Measurements from ENCODE around the gene PHYHIPL.

Gene PHYHIPL

DNA sequence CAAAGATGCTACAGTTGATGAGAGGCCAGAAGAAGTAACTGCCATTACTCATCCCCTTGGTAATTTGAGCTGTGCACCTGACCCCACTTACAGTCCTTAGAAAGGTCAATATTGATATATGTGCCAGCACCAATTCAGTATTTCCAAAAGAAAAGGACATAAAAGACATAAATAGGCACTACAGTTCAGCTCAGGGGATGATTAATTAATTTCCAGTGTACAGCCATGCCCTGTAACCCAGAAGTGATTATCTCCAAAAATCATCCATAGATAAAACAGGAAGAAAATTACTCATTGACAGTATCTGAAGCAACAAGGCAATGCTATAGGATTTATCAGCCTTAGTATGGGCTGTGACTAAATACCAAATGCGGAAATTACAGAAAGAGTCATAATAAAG lies 82.4 kb downstream of the PHYHIPL start:
- DNase-seq = no peak

DNA sequence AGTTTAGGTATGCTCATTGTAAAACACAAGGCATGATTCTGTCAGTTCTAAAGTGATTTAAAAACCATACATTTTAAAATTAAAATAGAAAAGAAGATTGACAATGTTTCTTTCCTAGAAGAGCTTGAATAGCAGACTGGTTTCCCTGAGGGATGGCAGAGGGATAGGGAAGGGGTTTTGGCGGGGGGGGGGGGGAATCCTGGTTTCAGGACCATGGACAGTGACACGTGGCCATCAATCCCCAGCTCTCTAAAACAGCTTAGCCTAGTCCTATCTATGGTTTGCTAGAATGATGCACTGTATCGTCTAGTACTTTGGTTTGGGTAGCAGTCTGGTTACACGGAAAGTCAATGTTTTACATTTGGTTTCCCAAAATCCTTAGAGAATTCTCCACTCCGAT lies 88.7 kb downstream of the PHYHIPL start:
- no peak for DNase-seq

DNA sequence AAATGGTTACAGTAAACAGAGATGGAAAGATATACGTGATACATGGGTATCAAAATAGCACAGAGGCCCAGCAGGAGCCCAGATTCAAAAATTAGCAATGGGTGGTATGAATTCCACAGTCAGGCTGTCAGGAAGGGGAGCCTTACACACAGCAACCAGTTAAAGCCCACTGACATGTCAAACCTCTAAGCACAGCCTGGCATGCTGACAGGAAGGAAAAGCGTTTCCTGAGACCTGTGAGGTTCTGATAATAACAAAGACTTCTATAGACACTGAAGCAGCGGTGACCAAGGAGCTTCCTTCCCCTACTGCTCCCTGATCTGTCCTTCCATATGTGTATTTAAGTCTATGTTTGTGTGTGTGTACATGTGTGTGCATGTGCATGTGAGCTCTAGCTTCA lies 89.9 kb downstream of the PHYHIPL start:
- DNase-seq = no peak

DNA sequence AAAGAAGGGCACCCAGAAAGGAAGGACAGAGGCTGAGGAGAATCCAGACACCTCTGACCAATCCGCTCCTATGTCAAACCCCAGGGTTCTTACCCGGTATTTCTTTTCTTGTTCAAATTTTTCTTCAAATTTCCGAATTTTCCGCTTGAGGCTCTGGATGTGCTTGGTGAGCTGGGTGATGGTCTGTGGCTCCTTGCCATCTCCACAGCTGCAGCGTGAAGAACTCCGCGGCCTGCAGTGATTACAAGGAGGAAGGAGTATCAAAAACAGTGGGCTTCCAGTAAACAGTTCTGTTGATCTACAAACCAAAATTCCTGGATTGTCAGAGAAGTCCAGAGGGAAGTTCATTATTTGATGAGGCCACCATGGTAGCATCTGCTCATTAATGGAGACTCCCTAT lies 92.0 kb downstream of the PHYHIPL start:
- DNase-seq = no peak

DNA sequence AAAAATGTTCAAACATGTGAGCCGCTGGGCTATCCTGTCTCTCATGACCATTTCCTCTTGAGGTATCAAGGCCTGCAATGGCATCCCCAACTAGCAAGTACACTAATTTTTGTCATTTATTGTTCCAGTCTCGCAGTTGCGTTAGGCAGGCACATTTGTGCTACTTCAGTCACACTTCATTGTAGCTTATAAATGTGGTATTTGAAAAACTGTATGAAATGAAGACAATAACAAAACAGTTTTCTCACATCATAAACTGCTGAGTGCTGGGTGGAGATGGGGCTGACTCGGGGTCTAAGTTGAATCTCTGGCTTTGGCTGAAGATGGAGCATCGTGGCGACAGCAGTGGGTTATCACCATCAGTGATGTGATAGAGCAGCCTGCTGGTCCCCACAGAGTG lies 93.2 kb downstream of the PHYHIPL start:
- DNase-seq = no peak

DNA sequence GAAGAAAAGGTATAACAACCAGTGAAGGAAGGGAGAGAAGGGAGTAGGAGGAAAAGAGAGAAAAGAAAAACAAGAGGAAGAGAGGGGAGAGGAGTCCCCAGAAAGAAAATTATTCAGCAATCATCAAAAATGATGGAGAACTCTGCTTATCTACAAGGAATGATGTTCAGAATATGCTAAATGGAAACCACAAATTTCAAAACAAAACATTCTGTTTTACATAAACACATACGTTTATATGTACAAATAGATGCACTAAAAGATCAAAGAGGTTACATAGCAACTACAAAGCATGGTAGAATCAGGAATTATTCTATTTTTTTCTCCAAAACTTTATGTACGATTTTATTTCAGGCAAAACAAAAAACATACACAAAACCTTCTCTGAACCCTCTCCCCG lies 94.0 kb downstream of the PHYHIPL start:
- no peak for DNase-seq

DNA sequence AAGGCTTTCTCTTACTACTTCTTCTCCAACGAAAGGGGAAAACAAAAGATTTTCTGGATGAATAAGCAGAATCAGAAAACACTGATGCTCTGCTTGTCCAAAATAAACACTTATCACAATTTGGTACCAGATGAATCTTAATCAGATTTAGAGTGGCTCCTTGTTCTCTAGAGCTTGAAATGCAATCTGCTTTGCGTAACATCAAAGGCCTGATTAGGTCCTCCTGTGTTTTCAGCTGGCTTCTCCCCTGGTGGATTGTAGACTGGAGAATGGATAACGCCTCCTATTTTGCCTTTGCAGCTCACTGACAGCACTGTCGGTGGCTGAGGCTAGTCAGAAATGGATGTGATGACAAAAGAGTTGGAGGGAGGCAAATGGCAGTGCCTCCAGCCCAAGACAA lies 94.7 kb downstream of the PHYHIPL start:
- DNase-seq = no peak

DNA sequence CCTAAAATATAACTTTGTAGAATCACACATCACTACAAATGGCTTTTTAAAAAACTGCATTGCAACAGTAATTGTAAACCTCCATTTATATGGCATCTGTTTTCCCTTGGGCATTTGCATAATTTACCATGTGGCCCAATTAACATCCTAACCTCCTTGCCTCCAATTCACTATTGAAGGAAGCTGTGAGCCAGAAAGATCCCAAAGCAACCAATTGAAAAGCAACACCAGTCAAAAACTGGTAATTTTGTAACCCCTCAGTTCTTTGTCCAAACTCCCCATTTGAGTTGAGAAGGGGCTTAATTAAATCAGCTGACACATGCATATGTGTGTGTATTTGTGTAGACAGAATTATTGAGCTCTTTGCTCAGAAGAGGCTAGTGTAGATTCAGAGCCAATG lies 95.6 kb downstream of the PHYHIPL start:
- no peak for DNase-seq

DNA sequence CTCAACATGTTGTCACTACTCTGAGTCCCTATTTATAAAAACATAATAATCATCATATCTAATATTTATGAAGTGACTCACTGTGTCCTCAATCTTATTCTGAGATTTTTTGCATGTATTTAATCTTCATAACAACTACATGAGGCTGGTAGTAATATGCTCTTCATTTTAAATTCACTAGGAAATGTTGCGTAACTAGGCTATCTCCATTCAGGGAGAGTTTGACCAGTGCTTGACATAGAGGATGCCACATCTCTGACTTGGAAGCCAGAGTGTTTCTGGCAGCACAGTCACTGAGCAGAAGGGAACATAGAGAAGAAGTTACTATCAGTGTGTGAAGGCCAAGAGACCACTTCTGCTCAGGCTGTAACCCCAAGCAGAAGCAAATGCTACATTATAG lies 97.0 kb downstream of the PHYHIPL start:
- DNase-seq = no peak

DNA sequence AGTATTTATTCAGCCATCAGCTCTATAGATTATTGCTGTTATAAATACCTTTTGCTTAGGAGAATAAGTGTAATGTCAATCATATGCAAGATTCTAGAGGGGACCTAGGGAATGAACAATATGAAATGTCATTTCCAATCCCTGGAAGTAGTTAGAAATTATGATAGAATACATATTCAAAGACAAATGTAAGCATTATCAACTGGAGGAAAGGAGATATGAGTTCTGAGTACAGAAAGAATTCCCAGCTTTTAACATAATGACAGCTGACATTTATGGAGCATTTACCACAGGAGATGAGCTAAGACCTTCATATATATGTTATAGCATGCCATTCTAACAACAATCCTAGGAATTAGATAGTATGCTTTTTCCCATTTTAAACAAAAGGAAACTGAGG lies 99.7 kb downstream of the PHYHIPL start:
- no peak for DNase-seq

DNA sequence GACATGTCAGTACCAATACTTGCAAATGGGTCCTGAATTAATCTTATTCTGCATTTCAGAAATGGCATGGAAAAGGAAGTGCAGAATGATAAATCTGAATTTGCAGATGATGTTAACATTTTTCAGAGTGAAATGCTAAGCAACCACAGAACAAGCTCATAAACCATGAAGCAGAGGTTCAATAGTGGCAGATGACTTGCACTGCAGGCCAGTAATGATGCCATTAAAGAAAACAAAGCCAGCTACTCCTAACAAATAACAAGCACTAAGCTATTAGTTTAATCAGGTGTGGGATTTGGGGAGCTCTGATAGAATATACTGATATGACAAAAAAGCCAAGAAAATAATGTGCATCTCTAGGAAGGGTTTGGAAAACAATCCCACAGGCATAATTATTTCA lies 100.5 kb downstream of the PHYHIPL start:
- no peak for DNase-seq

DNA sequence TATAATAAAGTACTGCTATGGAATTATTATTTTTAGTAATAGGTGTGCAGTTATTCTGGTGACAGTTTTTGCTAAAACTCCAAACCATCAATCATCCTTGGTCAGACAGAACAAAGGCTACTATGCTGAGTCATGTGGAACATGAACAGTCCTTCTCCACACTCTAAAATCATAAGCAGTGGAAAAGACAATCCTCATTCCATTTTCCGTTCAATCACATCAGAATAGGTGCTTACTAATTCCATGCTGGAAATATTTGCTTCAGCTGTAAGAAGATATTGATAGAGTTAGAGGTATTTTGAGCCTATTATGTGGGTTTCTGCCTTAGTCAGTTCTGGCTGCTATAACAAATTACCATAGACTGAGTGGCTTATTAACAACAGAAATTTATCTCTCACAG lies 103.0 kb downstream of the PHYHIPL start:
- no peak for DNase-seq

DNA sequence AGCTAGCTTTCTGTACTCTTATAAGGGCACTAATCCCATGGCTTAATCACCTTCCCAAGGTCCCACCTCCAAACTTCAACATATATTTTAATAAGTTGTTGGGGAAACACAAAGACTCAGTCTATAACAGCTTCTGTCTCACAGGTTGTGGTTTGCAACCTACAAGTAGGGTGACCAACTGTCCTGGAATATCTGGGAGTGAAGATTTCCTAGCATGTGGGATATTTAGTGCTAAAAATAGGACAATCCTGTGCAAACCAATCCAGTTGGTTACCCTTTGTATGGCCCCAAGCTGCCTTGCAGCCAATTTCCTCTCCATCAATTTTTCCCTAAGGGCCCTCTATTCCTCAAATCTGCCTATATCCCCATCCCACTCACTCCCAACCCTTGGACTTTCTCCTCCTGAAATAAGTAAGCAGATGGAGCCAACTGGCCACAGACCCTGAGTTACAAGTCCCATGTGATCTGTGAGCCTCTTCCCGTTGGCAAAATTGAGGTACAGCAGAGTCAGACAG lies 103.6 kb downstream of the PHYHIPL start:
- DNase-seq = no peak

DNA sequence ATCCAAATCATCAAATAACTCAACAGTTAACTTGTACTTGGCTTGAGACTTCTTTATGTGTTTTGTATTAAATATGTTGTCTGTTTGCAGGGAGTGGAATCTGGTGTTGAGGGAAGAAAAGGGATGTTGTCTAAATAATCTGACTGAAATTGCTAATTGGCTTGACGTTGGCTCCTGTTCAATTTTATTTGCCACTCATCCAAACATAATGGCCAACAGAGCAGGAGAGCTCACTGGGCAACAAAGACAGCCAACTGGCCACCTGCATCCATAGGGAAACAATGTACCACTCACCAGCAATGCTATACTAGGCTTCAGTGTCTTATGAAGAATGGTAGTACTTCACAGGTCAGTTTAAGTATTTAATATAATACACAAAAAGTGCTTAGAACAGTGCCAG lies 105.4 kb downstream of the PHYHIPL start:
- peak in 1 of 2 donors; percentile 68 for DNase-seq

DNA sequence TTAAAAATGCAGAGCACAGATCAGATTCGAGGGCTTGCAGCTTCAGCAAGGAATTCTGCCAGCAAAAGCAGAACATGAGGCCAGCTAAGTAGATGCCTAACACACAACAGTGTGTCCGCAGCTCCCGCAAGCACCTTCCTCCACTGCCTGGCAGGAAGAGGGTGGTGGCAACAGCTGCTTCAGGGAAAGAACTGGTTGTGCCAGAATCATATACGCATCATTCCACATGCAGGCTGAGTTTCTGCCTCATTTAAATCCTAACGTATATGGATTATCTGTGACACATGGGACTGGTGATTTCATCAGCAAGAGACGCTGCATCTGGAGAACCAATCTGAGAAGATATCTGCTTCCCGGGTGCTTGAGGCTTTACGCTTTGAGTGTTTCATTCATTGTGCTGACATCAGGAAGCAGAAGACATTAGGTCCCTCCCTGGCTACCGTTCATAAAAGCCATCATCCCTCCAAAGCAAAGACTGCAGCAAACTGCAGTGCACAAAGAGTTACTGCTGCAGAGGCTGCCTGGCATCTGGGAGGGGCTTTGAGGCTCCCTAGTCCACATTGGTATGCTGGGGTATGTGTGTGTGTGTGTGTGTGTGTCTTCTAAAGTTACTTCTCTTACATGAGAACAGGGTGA lies 107.1 kb downstream of the PHYHIPL start:
- no peak for DNase-seq

DNA sequence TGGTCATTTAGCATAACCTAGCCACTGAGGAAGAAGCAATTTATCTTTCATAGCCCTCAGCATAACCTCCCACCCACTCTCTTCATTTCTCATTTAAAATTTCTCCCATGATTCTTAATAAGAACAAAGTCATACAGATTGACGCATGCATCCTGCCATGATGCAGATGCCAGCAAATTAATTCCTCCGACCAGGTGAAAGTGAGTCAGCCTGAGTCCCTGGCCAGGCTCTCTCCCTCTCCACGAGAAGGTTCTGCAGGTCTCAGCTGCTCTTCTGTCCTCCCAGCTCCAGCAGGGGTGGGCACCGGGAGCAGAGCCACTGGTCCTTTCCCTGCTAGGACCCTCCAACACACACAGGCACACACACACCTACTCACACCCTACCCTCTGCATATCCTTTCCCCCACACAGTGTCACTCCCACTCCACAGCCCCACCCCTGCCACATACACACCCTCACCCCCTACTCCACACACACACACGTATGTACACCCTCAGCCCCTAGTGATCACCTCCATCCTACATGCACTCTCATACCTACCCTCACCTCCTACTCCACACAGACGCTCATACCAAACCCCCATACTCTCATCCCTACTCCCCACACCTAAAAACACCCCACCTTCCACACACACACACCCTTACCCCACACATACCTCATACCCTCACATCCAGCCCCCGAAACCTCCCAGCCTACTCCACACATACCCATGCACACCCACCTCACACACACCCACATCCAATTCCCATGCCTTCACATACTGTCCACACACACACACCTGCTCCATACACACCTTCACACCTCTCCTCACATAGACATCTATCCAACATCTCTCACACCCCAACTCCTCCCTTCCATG lies 107.9 kb downstream of the PHYHIPL start:
- no peak for DNase-seq

DNA sequence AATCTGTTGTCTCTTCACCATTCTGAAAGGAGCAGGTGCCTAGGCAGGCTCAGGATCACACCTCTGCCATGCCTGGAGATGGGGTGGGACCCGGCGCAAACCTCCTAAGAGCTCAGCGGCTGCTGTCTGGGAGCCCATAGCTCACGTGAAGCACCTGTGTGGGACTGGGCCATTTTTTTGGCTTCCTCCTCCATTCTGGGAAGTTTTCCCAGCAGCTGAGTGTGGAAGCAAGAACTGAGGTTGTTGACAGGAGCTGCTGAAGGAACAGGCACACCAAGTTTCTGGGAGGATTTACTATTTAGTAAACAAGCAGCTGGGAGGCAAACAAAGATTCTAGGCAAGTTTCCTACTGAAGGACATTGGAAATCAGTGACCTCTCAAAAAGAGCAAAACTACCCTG lies 108.6 kb downstream of the PHYHIPL start:
- DNase-seq = peak in 1 of 2 donors; percentile 56

DNA sequence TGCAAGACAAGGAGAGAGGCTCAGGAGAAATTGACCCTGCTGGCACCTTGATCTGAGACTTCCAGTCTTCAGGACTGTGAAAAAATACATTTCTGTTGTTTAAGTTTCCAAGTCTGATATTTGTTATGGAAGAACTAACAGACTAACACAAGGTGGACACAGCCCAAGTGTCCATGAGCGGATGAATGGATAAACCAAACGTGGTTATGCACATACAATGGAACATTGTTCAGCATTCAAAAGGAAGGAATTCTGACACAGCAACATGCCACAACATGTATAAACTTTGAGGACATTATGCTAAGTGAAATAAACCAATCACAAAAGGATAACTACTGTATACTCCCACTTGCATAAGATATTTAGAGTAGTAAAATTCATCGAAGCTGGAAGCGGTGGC lies 109.4 kb downstream of the PHYHIPL start:
- peak in 1 of 2 donors; percentile 42 for DNase-seq

DNA sequence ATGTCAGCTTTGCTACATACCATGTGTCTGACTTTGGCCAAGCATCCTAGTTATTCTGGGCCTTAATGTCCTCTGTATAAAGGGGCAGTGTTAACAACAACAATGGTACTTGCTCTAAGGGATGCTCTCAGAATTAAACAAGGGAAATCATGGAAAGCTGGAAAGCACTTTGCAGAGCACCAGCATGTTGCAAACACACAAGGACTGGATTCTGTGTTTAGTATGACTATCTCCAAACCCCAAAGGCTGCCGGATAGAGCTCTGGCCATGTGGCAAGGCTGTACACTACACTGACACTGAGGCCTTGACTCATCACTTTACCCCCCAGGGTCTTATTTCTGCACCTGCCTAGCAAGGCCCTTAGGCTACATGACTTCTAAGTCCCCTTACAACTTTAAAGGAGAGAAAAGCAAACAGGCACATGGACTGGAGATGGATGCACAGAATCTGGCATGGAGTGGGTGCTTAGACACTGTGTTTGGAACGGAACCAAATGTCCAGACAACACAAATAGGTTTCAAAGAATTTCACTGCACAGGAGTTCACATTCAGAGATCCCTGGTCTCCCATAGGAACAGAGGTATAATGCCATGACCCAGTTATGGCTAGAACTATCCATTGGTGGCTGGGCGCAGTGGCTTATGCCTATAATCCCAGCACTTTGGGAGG lies 111.3 kb downstream of the PHYHIPL start:
- DNase-seq = peak; percentile 33 to 93

DNA sequence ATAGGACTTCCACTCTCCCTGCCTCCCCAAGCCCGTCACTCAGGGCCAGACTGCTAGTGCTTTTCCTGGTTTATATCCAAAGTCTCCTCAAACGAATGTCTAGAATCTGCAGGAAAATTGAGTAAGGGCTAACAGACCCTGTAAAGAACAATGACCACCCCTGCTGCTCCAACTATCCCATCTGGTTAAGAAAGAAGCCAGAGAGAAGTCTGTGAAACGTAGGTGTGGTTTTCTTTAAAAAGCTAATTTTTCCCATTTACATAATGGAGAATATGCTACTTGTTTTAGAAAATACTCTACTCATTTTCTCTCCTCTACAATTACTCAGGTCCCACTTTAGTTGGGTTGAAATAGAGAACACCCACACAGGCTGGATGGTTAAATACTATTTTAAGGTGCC lies 113.4 kb downstream of the PHYHIPL start:
- DNase-seq = no peak

DNA sequence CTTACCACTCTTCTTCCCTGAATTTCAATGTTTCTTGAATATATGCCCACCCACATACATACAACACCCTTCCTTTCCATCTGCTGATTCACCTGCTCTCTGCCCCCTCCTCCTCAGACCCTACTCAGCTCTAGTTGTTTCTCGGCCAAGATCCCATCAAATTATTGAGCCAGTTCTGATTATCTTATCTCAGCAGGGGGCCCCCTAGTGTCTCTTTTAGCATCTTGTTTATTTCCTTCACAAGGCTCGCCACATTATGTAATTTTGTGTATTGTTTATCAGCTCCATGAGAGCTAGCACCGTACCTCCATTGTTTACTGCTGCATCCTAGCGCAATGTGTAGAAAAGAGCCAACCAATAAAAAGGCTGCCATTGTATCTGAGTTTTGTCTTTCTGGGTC lies 114.0 kb downstream of the PHYHIPL start:
- DNase-seq = no peak
